ENCODE results near the gene TNS3. TPM values are rescaled to one million over a fixed set of nuclear protein-coding genes. Genes with fewer than 3 reads are reported as not detected.

TNS3 gene
- total and polyA plus RNA-seq, 2 of the 13 experiments (the other 11 are each of a cell fraction or from before 2014, with no cell fraction given) = 52.9 to 55.7 TPM

DNA sequence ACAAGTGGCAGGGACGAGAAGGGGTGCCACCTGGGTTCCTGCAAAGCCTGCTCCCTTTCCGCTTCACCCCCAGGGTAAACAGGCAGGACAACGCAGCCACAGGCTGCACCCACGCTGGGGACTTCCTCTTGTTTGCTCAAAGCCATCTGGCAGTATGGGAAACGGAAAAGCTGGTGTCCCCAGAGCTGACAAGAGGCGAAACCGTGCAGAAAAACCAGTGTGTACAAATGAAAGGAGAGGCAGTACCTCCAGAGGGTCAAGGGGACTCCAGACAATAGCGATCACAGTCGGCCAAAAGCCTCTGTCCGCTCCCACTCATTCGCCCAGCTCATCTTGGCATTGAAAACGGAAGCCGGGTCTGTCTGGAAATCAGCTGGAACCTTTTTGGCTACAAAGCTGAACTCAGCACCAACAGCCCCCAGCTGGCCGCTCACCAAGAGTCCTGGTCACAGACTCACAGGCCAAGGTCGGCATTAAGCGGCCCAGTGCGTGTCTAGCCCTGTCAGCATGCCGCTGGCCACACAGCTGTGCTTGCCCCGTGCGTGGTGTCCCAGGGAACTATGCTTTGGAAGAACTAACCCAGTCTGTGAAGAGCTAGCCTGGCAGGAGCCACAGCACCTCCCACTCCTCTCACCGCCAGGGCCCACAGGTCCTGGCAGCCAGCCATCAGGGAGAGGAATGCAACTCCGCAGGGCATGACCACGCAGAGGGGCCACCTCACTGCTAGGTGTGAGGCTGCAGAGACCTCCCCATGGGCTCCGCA, 10.4 kb downstream of the TNS3 start (continued):
- TF ChIP-seq YY1 (IDR thresholded peaks at IDR 0.05; ENCODE audit: insufficient read depth, insufficient replicate concordance, low read depth, low read length) (no peak), CBX1 (IDR thresholded peaks at IDR 0.05; ENCODE audit: low read depth) (no peak), ZBTB7A (CRISPR knock-in tag; IDR thresholded peaks at IDR 0.05) (no peak), RFXANK (CRISPR knock-in tag; IDR thresholded peaks at IDR 0.05) (no peak), ZMYM4 (CRISPR knock-in tag; IDR thresholded peaks at IDR 0.05) (0 out of 2 replicates have a peak, but pooled peaks have one; percentile 47), NFYC (CRISPR knock-in tag; IDR thresholded peaks at IDR 0.05) (no peak), ZNF512B (CRISPR knock-in tag; IDR thresholded peaks at IDR 0.05; ENCODE audit: borderline replicate concordance) (no peak), MZF1 (CRISPR knock-in tag; IDR thresholded peaks at IDR 0.05; ENCODE audit: borderline replicate concordance) (no peak), ZNF253 (CRISPR knock-in tag; IDR thresholded peaks at IDR 0.05; ENCODE audit: borderline replicate concordance) (no peak), NFKB2 (CRISPR knock-in tag; IDR thresholded peaks at IDR 0.05; ENCODE audit: borderline replicate concordance) (no peak; the same call in 1 of the 2 replicates), PHF20 (CRISPR knock-in tag; IDR thresholded peaks at IDR 0.05) (no peak)
- TF ChIP-seq, protein P1, sequence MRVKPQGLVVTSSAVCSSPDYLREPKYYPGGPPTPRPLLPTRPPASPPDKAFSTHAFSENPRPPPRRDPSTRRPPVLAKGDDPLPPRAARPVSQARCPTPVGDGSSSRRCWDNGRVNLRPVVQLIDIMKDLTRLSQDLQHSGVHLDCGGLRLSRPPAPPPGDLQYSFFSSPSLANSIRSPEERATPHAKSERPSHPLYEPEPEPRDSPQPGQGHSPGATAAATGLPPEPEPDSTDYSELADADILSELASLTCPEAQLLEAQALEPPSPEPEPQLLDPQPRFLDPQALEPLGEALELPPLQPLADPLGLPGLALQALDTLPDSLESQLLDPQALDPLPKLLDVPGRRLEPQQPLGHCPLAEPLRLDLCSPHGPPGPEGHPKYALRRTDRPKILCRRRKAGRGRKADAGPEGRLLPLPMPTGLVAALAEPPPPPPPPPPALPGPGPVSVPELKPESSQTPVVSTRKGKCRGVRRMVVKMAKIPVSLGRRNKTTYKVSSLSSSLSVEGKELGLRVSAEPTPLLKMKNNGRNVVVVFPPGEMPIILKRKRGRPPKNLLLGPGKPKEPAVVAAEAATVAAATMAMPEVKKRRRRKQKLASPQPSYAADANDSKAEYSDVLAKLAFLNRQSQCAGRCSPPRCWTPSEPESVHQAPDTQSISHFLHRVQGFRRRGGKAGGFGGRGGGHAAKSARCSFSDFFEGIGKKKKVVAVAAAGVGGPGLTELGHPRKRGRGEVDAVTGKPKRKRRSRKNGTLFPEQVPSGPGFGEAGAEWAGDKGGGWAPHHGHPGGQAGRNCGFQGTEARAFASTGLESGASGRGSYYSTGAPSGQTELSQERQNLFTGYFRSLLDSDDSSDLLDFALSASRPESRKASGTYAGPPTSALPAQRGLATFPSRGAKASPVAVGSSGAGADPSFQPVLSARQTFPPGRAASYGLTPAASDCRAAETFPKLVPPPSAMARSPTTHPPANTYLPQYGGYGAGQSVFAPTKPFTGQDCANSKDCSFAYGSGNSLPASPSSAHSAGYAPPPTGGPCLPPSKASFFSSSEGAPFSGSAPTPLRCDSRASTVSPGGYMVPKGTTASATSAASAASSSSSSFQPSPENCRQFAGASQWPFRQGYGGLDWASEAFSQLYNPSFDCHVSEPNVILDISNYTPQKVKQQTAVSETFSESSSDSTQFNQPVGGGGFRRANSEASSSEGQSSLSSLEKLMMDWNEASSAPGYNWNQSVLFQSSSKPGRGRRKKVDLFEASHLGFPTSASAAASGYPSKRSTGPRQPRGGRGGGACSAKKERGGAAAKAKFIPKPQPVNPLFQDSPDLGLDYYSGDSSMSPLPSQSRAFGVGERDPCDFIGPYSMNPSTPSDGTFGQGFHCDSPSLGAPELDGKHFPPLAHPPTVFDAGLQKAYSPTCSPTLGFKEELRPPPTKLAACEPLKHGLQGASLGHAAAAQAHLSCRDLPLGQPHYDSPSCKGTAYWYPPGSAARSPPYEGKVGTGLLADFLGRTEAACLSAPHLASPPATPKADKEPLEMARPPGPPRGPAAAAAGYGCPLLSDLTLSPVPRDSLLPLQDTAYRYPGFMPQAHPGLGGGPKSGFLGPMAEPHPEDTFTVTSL (CRISPR knock-in tag; IDR thresholded peaks at IDR 0.05; ENCODE audit: borderline replicate concordance) = peak; percentile 74; the same call in 1 of the 2 replicates
- TF ChIP-seq, protein P2, sequence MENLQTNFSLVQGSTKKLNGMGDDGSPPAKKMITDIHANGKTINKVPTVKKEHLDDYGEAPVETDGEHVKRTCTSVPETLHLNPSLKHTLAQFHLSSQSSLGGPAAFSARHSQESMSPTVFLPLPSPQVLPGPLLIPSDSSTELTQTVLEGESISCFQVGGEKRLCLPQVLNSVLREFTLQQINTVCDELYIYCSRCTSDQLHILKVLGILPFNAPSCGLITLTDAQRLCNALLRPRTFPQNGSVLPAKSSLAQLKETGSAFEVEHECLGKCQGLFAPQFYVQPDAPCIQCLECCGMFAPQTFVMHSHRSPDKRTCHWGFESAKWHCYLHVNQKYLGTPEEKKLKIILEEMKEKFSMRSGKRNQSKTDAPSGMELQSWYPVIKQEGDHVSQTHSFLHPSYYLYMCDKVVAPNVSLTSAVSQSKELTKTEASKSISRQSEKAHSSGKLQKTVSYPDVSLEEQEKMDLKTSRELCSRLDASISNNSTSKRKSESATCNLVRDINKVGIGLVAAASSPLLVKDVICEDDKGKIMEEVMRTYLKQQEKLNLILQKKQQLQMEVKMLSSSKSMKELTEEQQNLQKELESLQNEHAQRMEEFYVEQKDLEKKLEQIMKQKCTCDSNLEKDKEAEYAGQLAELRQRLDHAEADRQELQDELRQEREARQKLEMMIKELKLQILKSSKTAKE (CRISPR knock-in tag; IDR thresholded peaks at IDR 0.05; ENCODE audit: borderline replicate concordance) = peak; percentile 35; the same call in 1 of the 2 replicates
- TF ChIP-seq, protein P3, sequence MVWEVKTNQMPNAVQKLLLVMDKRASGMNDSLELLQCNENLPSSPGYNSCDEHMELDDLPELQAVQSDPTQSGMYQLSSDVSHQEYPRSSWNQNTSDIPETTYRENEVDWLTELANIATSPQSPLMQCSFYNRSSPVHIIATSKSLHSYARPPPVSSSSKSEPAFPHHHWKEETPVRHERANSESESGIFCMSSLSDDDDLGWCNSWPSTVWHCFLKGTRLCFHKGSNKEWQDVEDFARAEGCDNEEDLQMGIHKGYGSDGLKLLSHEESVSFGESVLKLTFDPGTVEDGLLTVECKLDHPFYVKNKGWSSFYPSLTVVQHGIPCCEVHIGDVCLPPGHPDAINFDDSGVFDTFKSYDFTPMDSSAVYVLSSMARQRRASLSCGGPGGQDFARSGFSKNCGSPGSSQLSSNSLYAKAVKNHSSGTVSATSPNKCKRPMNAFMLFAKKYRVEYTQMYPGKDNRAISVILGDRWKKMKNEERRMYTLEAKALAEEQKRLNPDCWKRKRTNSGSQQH (CRISPR knock-in tag; IDR thresholded peaks at IDR 0.05; ENCODE audit: low read depth) = no peak
- TF ChIP-seq, protein P4, sequence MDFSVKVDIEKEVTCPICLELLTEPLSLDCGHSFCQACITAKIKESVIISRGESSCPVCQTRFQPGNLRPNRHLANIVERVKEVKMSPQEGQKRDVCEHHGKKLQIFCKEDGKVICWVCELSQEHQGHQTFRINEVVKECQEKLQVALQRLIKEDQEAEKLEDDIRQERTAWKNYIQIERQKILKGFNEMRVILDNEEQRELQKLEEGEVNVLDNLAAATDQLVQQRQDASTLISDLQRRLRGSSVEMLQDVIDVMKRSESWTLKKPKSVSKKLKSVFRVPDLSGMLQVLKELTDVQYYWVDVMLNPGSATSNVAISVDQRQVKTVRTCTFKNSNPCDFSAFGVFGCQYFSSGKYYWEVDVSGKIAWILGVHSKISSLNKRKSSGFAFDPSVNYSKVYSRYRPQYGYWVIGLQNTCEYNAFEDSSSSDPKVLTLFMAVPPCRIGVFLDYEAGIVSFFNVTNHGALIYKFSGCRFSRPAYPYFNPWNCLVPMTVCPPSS (IDR thresholded peaks at IDR 0.05) = no peak

All from HepG2 (cell line).